ENCODE measurements around the gene SH3D19.
"Not testable (repeated sequence)": the region's sequence is repeated elsewhere in the genome, so short reads cannot be mapped to it uniquely, and the experiment has no call there.

SH3D19 gene

DNA sequence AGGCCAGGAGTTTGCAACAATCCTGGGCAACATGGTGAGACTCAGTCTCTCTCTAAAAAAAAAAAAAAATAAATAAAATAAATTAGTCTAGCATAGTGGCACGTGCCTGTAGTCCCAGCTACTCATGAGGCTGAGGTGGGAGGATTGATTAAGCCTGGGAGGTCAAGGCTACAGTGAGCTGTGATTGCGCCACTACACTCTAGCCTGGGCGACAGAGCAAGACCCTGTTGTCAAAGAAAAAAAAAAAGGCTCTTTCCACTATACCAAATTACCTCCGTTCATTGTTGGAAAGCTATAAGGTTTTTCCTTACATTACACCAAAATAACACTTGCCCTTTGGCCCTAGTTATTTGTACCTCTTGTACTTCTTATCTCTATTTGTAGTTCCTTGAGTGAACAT lies 58.3 kb downstream of the SH3D19 start:
- no peak for DNase-seq

DNA sequence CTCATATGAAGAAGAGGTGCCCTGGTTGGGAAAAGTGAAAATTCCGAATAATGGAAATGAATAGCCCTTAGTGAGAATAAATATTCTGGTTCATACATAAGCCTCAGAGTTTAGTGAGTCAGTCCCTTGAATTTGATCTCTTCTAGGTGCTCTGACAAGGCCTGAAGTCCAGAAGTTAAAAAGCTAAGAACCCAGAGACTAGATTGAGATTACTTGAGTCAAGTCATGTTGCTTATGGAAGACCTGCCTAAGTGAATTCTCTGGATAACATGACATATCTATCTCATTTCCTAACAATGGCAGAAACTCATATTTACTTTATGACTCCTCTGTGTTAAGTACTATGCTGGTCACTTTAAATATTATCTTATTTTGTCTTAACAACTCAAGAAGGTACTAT lies 58.9 kb downstream of the SH3D19 start:
- no peak for DNase-seq

- no peak for DNase-seq
These were observed 62.0 kb downstream of the SH3D19 start for GRCh38 chr4:151263455-151263854.

- DNase-seq: no peak
These were observed 64.9 kb downstream of the SH3D19 start for GRCh38 chr4:151260526-151260925.

DNA sequence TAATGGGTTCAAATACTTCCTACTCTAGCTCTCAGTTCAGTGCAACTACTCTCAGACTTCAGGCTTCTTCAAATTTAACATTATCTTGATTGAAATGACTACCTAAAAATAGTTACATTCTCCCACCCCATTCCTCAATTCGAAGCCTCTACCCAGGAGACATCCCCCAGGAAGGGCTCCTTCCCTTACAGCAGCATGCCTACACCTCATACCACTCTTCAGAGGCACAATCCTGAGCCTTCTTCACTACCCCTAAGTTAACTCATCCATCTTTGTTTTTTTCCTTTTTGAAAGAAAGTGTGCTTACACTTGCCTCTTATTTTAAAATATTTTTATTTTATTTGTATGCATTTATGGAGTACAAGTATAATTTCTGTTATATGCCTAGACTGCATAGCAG lies 65.7 kb downstream of the SH3D19 start:
- no peak for DNase-seq

DNA sequence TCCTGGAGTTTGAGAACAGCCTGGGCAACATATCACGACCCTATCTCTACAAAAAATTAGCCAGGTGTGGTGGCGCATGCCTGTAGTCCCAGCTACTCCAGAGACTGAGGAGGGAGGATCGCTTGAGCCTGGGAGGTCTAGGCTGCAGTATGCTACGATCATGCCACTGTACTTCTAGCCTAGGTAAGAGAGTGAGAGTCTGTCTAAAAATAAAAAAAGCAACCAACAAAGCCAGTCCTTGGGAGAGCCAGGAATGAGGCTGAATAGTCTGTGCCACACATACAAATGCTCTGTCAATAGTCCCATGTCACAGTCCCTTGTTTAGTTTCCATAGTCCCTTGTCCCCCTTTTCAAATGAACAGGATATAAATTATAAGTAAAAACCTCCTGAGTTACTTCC lies 67.7 kb downstream of the SH3D19 start:
- no peak for DNase-seq

DNA sequence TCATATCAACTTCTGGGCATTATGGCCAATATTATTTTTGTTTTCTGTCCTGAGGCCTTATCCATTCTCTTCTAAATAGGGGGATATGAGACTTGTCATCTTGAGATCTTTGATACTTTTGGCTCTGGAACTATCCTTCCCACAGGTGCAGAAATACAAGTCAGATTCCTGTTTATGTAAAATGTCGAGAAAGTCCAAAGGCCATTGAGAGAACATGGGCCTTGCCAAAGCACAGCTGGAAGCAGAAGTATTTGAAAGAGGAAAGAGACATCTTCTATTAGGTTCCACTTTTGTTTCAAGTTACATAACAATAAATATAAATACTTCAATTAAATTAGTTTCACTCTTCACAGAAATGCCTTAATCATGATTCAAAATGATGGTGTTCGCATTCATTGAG lies 69.3 kb downstream of the SH3D19 start:
- DNase-seq: no peak

DNA sequence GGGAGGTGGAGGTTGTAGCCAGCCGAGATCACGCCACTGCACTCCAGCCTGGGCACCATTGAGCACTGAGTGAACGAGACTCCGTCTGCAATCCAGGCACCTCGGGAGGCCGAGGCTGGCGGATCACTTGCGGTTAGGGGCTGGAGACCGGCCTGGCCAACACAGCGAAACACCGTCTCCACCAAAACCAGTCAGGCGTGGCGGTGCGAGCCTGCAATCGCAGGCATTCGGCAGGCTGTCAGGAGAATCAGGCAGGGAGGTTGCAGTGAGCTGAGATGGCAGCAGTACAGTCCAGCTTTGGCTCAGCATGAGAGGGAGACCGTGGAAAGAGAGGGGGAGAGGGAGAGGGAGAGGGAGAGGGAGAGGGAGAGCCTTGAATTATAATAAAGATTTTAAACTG lies 69.7 kb downstream of the SH3D19 start:
- DNase-seq: not testable (repeated sequence)

GRCh38 chr4:151255226-151255625 lies 70.2 kb downstream of the SH3D19 start:
- not testable (repeated sequence) for DNase-seq

DNA sequence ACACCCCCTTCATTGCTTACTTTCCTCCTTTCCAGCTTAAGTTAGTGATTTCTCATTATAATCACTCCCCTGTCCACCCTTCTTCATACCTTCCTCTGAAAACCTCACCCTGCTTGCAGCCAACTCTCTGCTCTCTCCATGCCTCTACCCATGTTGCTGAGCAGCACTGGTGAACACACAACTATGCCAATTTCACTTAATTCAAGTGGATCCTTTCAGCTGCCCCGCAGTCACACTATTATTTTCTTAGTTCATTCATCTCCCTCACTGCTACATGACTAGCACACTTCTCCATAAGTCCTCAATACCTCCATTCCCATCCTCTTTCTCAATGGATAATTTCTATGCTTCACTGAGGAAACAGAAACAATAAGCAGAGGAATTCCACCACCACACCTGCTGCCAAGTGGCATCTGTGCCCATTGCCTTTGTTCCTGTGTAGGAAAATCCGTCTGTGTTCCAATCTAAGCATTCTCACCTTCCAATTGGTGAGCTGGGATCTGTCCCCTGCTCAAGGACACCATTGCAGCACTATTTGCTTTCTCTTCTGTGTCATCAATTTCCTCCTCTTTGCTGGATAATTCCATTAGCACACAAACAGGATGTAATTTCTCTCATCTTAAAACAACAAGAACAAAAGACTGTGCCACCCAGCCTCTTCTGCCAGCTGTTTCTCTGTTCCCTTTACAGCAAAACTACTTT lies 73.7 kb downstream of the SH3D19 start:
- no peak for DNase-seq

DNA sequence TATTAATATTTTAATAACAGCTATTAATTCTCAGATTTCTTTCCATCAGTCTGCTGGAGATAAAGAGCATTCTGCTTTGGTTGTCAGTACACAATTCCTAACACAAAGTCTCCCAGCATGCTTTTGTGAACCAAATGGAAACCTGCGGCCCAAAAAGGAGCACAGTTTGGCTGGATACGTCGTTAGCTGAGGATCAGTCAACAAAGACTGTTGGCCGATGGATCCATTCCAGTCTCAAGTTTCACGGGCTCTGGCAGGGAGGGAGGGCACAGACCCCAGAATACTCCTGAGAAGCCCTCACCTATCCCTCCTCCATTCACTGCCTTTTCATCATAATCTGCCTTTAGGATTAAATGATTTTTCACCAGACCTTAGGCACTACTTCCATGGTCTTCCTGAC lies 74.7 kb downstream of the SH3D19 start:
- DNase-seq: no peak

DNA sequence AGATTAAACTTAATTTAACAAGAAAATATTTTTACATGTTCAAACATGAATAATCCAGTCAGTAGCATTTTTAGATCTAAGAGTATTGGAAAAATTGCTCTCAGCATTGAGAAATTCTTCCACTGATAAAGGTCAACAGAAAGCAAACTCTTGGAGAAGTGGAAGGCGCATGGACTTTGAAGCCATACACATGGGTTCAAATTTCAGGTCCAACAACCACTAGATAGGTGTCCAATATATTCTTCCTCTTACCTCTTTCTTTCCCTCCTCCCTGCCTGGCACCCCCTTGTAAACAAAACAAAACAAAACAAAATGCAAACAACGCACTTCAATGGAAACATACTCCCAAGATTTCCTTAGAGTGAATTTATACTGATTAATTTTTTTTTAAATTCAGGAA lies 76.9 kb downstream of the SH3D19 start:
- DNase-seq: no peak

GRCh38 chr4:151247395-151247794 lies 78.0 kb downstream of the SH3D19 start:
- no peak for DNase-seq

GRCh38 chr4:151246742-151247141 lies 78.7 kb downstream of the SH3D19 start:
- no peak for DNase-seq

DNA sequence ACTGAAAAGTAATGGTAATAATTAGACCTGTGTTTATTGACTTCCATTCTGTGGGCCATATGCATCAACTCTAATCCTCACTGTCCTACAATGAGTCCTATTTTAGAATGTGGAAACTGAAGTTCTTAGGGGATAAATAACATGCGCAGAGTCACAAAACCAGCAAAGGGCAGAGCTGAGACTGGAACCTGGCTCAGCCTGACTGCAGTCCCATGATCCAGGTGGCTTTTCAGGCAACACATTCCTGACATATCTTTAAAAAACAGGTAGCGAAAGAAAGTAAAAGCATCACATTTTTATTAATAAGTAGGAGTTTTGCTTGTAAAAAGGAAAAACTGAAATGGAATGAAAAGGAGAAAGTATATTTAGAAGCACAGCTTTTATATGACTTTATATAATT lies 83.1 kb downstream of the SH3D19 start:
- no peak for DNase-seq

GRCh38 chr4:151239608-151240007 lies 85.8 kb downstream of the SH3D19 start:
- no peak for DNase-seq

- DNase-seq: no peak
These were observed 86.9 kb downstream of the SH3D19 start for GRCh38 chr4:151238477-151238876.

- no peak for DNase-seq
These were observed 89.4 kb downstream of the SH3D19 start for GRCh38 chr4:151236036-151236435.

DNA sequence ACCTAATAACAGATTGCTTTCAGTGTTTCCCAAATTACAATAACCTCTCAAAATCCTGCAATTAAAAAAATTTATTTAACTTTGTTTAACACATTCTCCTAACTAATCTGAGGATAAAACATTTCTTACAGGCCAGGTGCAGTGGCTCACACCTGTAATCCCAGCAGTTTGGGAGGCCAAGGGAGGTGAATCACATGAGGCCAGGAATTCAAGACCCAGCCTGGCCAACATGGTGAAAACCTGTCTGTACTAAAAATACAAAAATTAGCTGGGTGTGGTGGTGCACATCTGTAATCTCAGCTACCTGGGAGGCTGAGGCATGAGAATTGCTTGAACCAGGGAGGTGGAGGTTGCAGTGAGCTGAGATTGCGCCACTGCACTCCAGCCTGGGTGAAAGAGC lies 90.0 kb downstream of the SH3D19 start:
- not testable (repeated sequence) for DNase-seq

DNA sequence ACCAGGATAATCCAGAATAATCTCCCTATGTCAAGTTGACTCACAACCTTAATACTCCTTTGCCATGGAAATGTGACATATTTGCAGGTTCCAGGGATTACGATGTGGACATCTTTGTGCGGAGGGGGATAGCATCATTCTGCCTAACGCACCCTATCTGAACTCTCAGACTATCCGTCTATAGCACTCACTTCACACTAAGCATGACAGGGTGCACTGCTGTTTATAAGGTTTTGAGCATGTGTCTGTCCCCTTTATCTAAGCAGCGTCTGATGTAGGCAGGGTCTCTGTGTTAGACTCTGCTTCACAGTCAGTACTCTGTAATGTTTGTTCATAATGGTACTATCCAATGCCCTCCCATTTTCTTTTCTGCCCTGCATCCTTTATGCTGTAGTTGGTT lies 91.8 kb downstream of the SH3D19 start:
- DNase-seq: no peak

- DNase-seq: no peak
These were observed 93.3 kb downstream of the SH3D19 start for GRCh38 chr4:151231915-151232595.

DNA sequence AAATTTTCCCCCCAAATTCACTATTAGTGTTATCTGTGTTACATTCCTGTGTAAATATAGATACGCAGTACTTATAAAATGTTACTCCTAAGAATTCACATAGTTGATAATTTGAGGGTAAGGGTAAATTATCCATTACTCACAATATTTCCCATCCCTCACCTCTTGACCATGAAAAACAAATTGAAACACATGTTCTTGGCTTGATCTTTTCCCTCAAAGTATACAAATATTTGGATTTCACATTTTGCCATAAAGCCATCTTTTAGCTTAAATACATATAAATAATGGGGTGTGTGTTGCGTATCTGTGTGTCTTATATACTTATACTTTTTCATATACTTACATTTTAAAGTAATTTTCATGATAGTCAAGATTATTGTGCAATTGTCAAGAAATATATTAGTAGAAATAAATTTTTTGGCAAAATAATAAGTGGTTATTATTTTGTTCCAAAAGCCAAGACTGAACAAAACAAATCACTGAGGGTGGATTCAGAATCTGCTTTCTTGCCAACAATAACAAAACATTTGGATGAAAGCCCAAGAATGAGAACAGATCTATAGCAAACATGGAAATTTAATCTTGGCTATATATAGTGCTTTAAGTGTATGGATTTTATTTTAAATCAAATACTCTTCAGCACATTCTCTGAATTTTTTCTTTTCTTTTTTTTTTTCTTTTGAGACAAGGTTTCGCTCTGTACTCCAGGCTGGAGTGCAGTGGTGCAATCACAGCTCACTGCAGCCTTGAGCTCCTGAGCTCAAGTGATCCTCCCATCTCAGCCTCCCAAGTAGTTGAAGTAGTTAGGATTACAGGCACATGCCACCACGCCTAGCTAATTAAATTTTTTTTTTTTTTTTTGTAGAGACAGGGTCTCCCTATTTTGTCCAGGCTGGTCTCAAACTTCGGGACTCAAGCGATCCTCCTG lies 97.0 kb downstream of the SH3D19 start:
- DNase-seq: no peak

GRCh38 chr4:151227731-151228130 lies 97.7 kb downstream of the SH3D19 start:
- no peak for DNase-seq

- DNase-seq: no peak
These were observed 98.2 kb downstream of the SH3D19 start for GRCh38 chr4:151227172-151227571.
